Activated T-helper 1 cell treated with anti-CD3 and anti-CD28 coated beads, Interleukin-12 subunit alpha, Interleukin-12 subunit beta, Interleukin-2, Interleukin-4 antibody, amounts not matched to agents 30 ng/mL and 10 ng/mL and 1 ng/mL, durations not matched to agents 14 hours and 24 hours and 36 hours (primary cell): Measurements from ENCODE around the gene METTL1. TPM values are rescaled to one million over a fixed set of nuclear protein-coding genes. Genes with fewer than 3 reads are reported as not detected.

ENCODE experiments used
- DNase-seq: peaks from one replicate; pipeline ENCODE4 v3.0.0; 2021; ENCODE audit warnings: low spot score
- H3K27ac Mint-ChIP-seq: one replicate; pipeline ENCODE4 v1.8.0; 2021; ENCODE audit warnings: mild to moderate bottlenecking, mixed read lengths
- H3K27me3 Mint-ChIP-seq: one replicate; pipeline ENCODE4 v1.8.0; 2022; ENCODE audit warnings: mild to moderate bottlenecking, moderate library complexity, mixed read lengths; ENCODE audit not compliant: insufficient read depth
- H3K36me3 Mint-ChIP-seq: one replicate; pipeline ENCODE4 v1.8.0; 2021; ENCODE audit warnings: low read depth, mixed read lengths
- H3K4me1 Mint-ChIP-seq: one replicate; pipeline ENCODE4 v1.8.0; 2021; ENCODE audit warnings: low read depth, mixed read lengths
- H3K4me3 Mint-ChIP-seq: one replicate; pipeline ENCODE4 v1.8.0; 2021; ENCODE audit warnings: mild to moderate bottlenecking, moderate library complexity, mixed read lengths
- H3K9me3 Mint-ChIP-seq: one replicate; pipeline ENCODE4 v1.8.0; 2021; ENCODE audit warnings: mixed read lengths
- intact Hi-C: fragments of 100-400 bp; cut with micrococcal nuclease; formaldehyde crosslinking; loops from one replicate; pipeline ENCODE4 v1.15.1; 2024
- total RNA-seq: library from RNA; stranded (reverse); gene quantifications from 2 replicates; pipeline ENCODE4 v1.2.3, GENCODE V29; 2022

METTL1 gene
- total RNA-seq, 1 donor from 2014 or later = 90.0 TPM

DNA sequence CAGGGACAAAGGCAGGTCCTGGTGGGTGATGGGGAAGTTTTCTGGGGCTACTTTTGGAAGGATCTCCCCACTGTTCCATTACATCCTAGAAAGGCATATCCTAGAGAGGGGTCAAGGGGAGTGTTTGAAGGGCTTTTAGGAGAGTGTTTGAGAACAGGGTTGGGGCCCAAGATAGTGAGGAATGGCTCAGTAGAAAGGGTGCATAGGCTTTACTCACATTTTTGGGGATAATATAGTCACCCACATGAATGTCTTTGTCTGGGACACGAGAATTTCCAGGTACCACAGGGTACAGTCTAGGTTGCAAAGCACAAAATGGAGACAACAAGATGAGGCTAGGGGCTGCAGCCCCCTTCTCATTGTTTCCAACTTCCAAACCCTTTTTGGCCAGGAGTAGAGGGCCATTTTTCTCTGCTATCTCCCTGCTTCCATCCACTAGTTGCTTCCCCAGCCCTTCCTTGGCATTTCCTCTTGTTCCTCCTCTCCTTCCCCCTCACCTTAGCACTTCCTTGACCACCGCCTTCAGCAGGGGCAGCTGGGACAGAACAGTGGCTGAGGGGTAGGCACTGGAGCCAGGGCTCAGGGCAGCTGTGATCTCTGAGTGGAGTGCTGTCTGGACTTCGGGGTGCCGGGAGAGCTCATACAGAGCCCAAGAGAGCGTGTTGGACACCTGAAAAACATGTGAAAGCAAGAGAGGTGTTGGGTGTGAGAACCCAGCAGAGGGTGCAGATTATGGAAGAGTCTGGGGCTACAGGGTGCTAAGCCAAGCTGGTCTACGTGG lies 7.8 kb downstream of the METTL1 start:
- peak overlapping the region; percentile 89 for H3K4me3 Mint-ChIP-seq
- peak overlapping the region; percentile 7 for H3K27ac Mint-ChIP-seq
- peaks cover 37% of the 10 kb centered on the region for H3K36me3 Mint-ChIP-seq
- H3K4me1 Mint-ChIP-seq = peaks cover 33% of the 10 kb centered on the region
- no peaks in the 10 kb centered on the region for H3K9me3 Mint-ChIP-seq
- DNase-seq = no peak
- intact Hi-C loops = no loop called here
- peaks cover 5% of the 10 kb centered on the region for H3K27me3 Mint-ChIP-seq

DNA sequence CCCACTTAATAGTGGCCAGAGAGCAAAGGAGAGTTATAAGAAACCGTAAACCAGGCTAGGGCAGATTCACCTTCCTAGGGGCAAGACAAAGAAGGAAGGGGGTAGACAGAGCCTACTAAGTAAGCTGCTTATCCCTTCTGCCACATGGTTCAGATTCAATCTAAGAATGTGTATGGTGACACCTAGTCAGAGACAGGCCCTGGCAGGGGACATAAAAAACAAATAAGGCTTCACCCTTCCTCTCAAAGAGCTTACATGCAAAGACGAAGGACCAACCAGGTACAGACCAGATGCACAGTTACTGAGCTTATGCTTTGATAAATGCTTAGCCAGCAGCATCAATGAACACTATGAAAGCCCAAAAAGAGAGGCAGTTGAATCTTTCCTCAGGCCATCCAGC lies 9.4 kb downstream of the METTL1 start:
- intact Hi-C loops = no loop called here

DNA sequence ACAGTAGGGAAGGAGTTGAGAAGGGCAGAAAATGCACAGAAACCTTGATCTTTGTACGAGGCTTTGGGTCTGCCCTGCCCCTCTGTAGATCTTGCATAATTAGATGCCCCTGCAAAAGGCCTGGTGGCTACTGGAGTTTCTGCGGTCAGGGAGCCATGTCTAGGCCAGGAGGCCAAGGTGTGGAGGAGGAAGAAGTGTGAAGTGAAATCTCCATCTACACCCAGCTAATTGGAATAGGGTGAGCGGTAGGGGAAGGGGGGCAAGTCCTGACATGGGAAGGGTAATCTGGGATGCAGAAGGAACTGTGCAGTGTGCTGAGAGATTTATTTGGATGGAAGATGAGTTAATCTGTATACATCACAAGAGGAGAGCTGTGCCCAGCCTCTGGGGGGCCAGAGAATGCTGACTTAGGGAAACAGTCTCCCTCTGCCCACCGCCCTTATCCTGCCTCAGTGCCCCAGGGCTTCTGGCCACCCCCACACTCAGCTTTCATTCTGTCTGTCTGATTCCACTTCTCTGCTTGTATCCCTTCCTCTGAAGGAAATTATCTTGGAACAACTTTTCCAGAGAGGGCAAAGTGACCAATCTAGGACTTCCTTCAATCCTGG lies 10.4 kb downstream of the METTL1 start:
- no peak for DNase-seq
- Mint-ChIP-seq H3K36me3 (peaks cover 31% of the 10 kb centered on the region), H3K9me3 (no peaks in the 10 kb centered on the region), H3K27ac (no peak overlapping the region), H3K4me1 (peaks cover 34% of the 10 kb centered on the region), H3K27me3 (peaks cover 4% of the 10 kb centered on the region), H3K4me3 (no peak overlapping the region)
- intact Hi-C loops = no loop called here

More for the DNA sequence above, 9.4 kb downstream of the METTL1 start:
- Mint-ChIP-seq H3K4me3 (no peak overlapping the region), H3K36me3 (peaks cover 32% of the 10 kb centered on the region), H3K4me1 (peaks cover 34% of the 10 kb centered on the region), H3K27ac (no peak overlapping the region), H3K27me3 (peaks cover 5% of the 10 kb centered on the region), H3K9me3 (no peaks in the 10 kb centered on the region)
- DNase-seq = no peak

DNA sequence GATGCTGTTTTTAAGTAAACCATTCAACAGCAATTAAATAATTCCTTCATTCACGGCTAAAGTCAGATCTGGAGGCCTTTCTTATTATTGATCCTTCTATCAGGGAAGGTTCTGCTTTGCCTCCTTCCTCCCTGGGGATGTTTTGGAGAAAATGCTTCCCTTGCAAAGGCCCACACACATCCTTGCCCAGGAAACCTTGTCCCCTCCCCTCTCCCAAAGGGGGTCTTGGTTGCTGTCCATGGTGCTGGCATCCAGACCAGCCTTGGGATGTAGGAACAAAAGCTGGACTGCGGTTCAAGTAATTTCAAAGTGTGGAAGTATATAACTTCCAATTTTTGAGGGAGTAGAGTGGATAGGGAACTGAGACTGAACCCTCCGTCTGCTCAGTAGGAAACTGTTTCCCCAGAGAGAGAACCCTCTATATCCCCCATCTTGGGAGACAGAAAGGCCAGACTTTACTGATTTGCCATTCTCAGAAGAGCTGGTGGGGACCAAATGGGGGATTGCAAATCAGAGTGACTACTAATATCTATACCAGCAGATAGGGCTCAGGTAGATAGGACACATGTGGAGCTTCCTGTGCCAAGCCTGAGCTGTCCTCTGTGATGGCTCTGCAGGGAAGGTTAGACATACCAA lies 11.4 kb downstream of the METTL1 start:
- peaks cover 31% of the 10 kb centered on the region for H3K36me3 Mint-ChIP-seq
- no peaks in the 10 kb centered on the region for H3K9me3 Mint-ChIP-seq
- H3K4me3 Mint-ChIP-seq = no peak overlapping the region
- intact Hi-C loops = no loop called here
- H3K27me3 Mint-ChIP-seq = no peaks in the 10 kb centered on the region
- no peak for DNase-seq
- no peak overlapping the region for H3K27ac Mint-ChIP-seq
- H3K4me1 Mint-ChIP-seq = peaks cover 34% of the 10 kb centered on the region

DNA sequence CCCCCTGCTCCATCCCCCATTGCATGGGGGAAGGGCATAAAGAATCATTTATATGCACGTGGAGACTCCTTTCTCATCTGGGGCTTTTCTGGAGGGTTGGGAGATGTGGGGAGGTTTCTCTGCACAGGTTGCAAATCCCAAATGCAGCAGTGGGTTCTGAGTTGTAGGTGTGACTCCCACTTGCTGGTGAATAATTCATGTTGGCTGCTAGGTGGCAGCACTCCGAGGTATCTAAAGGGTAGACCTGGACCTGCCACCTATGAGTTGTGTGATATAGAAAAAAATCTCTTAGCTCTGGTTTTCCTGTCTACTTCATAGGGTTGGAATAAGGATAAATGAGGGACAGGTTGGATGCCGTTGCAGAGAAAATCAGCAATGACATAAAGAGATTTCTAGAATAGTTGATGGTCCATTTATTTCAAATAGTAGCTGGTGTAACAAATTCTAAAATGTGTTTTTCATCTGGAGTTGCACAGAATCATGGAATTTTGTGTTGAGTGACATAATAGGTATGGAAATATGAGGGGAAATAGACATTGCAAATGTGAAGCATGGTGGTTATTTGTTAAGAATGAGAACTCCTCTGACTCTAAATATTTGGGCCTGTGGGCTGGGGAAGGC lies 12.4 kb downstream of the METTL1 start:
- intact Hi-C loops = loop anchor here (10.0 kb wide), 1 partner anchor 1125 kb away; the partner anchor contains the start of gene BAZ2A
- H3K36me3 Mint-ChIP-seq = peaks cover 28% of the 10 kb centered on the region

DNA sequence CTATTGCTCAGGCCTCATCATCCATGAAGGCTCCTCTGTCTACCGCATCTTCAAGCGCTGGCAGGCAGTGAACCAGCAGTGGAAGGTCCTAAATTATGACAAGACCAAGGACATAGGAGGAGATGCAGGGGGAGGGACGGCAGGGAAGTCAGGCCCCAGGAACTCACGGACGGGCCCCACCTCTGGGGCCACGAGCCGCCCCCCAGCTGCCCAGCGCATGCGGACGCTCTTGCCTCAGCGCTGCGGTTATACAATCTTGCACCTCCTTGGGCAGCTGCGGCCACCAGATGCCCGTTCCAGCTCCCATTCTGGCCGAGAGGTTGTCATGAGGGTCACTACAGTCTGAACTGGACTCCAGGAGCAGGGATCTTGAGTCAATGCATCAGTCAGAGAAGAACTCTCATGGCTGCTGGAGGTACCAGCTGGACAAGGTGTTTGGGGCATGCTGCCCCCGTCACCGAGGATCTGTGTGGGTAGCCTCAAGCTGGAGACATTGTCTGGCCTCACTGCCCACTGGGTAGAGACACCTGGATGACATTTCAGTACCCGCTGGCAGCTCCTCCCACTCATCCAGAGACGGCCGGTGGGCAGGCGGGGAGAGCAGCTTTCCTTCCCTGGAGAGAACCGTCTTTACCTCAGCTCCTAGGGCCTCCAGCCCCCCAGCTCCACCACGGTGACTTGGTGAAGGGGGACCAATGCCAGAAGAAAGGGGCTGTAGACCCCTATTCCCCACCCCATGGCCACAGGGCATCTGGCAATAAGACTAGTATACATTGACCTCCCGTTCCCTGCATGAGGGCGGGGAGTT lies 13.1 kb downstream of the METTL1 start:
- no peak for DNase-seq
- Mint-ChIP-seq H3K4me3 (no peak overlapping the region), H3K36me3 (peaks cover 24% of the 10 kb centered on the region), H3K4me1 (peaks cover 39% of the 10 kb centered on the region), H3K27ac (no peak overlapping the region), H3K9me3 (no peaks in the 10 kb centered on the region), H3K27me3 (peaks cover 3% of the 10 kb centered on the region)
- intact Hi-C loops = loop anchor here (10.0 kb wide), 1 partner anchor 1124 kb away; the partner anchor contains the start of gene BAZ2A

More for the DNA sequence above, 12.4 kb downstream of the METTL1 start:
- no peaks in the 10 kb centered on the region for H3K9me3 Mint-ChIP-seq
- no peak overlapping the region for H3K27ac Mint-ChIP-seq
- DNase-seq = no peak
- no peak overlapping the region for H3K4me3 Mint-ChIP-seq
- H3K4me1 Mint-ChIP-seq = peaks cover 36% of the 10 kb centered on the region
- H3K27me3 Mint-ChIP-seq = peaks cover 2% of the 10 kb centered on the region

DNA sequence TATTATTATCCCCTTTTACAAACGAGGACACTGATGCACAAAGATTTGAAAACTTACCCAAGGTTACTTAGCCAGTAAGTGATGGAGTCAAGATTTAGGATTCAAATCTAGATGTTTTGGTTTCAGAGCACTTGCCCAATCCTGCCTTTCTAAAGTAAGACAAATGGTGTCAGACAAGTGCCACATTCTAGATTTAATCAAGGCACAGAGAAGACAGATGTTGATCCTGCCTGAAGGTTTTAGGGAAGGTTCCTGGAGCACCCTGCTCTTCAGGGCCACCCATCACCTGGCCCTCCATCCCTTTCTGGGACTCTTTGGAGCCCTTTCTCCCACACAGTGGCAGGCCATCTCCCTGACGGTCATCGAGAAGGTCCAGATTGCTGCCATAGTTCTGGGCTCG lies 14.1 kb downstream of the METTL1 start:
- H3K36me3 Mint-ChIP-seq = peaks cover 14% of the 10 kb centered on the region
- no peak overlapping the region for H3K4me3 Mint-ChIP-seq
- H3K9me3 Mint-ChIP-seq = no peaks in the 10 kb centered on the region
- peaks cover 40% of the 10 kb centered on the region for H3K4me1 Mint-ChIP-seq
- H3K27me3 Mint-ChIP-seq = peaks cover 3% of the 10 kb centered on the region
- H3K27ac Mint-ChIP-seq = no peak overlapping the region
- no peak for DNase-seq
- intact Hi-C loops = loop anchor here (10.0 kb wide), 1 partner anchor 1123 kb away; the partner anchor contains the start of gene BAZ2A

DNA sequence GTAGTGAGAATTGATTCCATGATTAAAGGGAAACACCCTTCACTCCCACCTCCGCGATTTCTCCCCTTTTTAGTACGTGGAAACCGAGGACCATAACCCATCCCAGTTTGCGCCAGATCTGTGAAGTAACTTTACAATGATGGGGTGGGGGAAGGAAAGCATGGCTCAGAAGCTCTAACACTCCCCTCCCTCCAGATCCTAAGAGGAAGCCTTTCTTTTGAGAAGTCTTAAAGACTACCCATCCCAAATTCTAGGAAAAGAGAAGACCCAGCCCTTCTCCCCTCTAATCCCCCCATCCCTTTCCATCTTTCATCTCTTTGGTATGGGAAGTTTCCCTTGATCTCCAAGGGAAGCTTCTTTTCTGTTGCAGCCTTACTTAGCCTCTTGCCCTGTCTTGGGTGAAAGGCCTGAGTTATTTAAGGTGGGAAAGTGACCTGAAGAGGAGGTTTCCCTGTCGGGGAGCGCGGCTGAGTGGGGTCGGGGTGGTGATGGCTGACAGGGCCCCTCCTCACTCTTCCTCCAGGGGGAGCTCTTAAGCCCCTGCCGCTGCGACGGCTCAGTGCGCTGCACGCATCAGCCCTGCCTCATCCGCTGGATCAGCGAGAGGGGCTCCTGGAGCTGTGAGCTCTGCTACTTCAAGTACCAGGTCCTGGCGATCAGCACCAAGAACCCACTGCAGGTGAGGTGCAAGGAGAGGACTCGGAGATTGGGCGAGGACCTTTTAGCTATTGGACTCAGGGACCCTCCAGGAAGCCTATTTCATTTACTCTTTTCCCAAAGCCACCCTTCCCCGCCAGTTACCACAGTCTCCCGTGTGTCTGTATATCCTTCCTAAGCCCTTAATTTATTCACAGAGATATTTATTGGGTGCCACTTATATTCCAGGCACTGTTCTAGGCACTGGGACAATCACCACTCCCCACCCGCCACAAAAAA lies 15.2 kb downstream of the METTL1 start:
- Mint-ChIP-seq H3K27ac (peak overlapping the region; percentile 70), H3K27me3 (peaks cover 3% of the 10 kb centered on the region), H3K4me1 (peaks cover 51% of the 10 kb centered on the region), H3K36me3 (peaks cover 16% of the 10 kb centered on the region), H3K4me3 (peak overlapping the region; percentile 89), H3K9me3 (no peaks in the 10 kb centered on the region)
- intact Hi-C loops = loop anchor here (1.0 to 10.0 kb wide), 3 partner anchors 9 to 1122 kb away; partner anchors contain the start of gene BAZ2A
- DNase-seq = peak; percentile 61

DNA sequence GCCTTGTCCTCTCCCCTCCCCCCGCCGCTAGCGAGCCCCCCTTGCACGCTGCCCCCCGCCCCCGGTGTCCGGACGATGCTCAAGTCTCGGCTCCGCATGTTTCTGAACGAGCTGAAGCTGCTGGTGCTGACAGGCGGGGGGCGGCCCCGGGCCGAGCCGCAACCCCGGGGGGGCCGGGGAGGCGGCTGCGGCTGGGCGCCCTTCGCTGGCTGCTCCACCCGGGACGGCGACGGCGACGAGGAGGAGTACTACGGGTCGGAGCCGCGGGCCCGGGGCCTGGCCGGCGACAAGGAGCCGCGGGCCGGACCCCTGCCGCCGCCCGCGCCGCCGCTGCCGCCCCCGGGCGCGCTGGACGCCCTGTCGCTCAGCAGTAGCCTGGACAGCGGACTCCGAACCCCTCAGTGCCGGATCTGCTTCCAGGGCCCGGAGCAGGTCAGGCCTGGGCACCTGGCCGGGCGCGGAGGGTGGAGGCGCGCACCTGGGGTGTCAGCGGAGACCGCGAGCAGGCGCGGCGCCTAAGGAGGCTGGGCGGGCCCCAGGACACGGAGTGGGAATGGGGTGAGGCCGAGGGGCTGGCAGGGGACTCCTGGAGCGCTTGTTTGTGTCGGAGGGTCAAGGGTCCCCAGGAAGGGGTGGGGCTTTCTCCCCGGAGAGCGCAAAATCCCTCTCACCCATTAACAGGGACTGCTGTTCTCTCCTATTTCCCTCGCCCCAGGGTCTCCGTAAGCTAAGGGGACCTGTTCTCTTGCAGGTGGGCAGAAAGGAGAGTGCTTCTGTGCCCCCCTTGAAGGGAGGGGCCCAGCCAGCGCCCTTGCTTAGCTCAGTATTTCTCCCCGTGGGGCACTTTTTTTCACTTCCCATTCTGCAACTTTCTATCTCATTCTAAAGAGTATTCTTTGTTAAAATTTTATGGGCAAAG lies 16.2 kb downstream of the METTL1 start:
- Mint-ChIP-seq H3K4me3 (peak overlapping the region; percentile 89), H3K27me3 (peaks cover 3% of the 10 kb centered on the region), H3K36me3 (peaks cover 25% of the 10 kb centered on the region), H3K9me3 (no peaks in the 10 kb centered on the region), H3K27ac (peak overlapping the region; percentile 1), H3K4me1 (peaks cover 61% of the 10 kb centered on the region)
- intact Hi-C loops = loop anchor here (1.0 to 10.0 kb wide), 3 partner anchors 10 to 1121 kb away; partner anchors contain the start of gene BAZ2A
- DNase-seq = no peak

DNA sequence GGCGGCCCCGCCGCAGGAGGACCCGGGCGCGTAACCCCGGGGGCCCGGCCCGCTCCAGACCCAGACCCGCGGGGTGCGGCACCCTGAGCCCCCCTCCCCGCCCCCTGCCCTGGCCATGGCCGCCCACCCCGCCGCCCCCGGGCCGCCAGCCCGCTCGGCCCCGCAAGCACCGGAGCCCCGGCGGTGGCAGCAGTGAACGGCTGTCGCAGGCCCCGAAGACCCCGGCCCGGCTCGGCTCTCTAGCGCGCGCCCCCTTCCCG lies 16.8 kb downstream of the METTL1 start:
- Mint-ChIP-seq H3K4me3 (no peak overlapping the region), H3K9me3 (no peaks in the 10 kb centered on the region), H3K4me1 (peaks cover 67% of the 10 kb centered on the region), H3K27me3 (peaks cover 3% of the 10 kb centered on the region), H3K36me3 (peaks cover 31% of the 10 kb centered on the region), H3K27ac (no peak overlapping the region)
- intact Hi-C loops = loop anchor here (10.0 kb wide), 1 partner anchor 1120 kb away; the partner anchor contains the start of gene BAZ2A
- no peak for DNase-seq
